RKO (cell line): Measurements from ENCODE around the gene GLG1.
A peak's percentile ranks its signal among the peaks of the same experiment; 100 is the strongest.
"Not testable (repeated sequence)": the region's sequence is repeated elsewhere in the genome, so short reads cannot be mapped to it uniquely, and the experiment has no call there.

Source experiments
- DNase-seq: peaks from one replicate; pipeline ENCODE4 v3.0.0-alpha.2; 2016; ENCODE audit warnings: low spot score

The GLG1 gene

GRCh38 chr16:74443624-74444346, 163.1 kb downstream of the GLG1 start:
- not testable (repeated sequence) for DNase-seq

- no peak for DNase-seq
Observed at GRCh38 chr16:74439685-74440084, 167.2 kb downstream of the GLG1 start.

GRCh38 chr16:74438492-74438979, 168.4 kb downstream of the GLG1 start:
- DNase-seq, result no peak

- no peak for DNase-seq
Observed at GRCh38 chr16:74431516-74431915, 175.4 kb downstream of the GLG1 start.

- DNase-seq, result peak; percentile 47
Observed at GRCh38 chr16:74430036-74430712, 176.7 kb downstream of the GLG1 start.

GRCh38 chr16:74428493-74428892, 178.4 kb downstream of the GLG1 start:
- not testable (repeated sequence) for DNase-seq

- DNase-seq, result not testable (repeated sequence)
Observed at GRCh38 chr16:74425751-74426150, 181.2 kb downstream of the GLG1 start.

- not testable (repeated sequence) for DNase-seq
Observed at GRCh38 chr16:74423721-74424120, 183.2 kb downstream of the GLG1 start.

- DNase-seq, result not testable (repeated sequence)
Observed at GRCh38 chr16:74422086-74422485, 184.8 kb downstream of the GLG1 start.

- DNase-seq, result not testable (repeated sequence)
Observed at GRCh38 chr16:74421482-74421785, 185.5 kb downstream of the GLG1 start.

- not testable (repeated sequence) for DNase-seq
Observed at GRCh38 chr16:74420612-74421481, 186.1 kb downstream of the GLG1 start, which contains the start of gene CLEC18B. TSS of gene CLEC18B (minus strand) at chr16:74421478. CDS start at chr16:74421270, 208 bp downstream.

- not testable (repeated sequence) for DNase-seq
Observed at GRCh38 chr16:74419811-74420210, 187.1 kb downstream of the GLG1 start.

GRCh38 chr16:74417897-74418296, 189.0 kb downstream of the GLG1 start:
- not testable (repeated sequence) for DNase-seq

- not testable (repeated sequence) for DNase-seq
Observed at GRCh38 chr16:74413920-74414319, 193.0 kb downstream of the GLG1 start.

- not testable (repeated sequence) for DNase-seq
Observed at GRCh38 chr16:74413485-74413884, 193.4 kb downstream of the GLG1 start.

- not testable (repeated sequence) for DNase-seq
Observed at GRCh38 chr16:74412775-74413390, 194.0 kb downstream of the GLG1 start.

GRCh38 chr16:74412138-74412774, 194.7 kb downstream of the GLG1 start:
- DNase-seq, result not testable (repeated sequence)

- not testable (repeated sequence) for DNase-seq
Observed at GRCh38 chr16:74410981-74411380, 195.9 kb downstream of the GLG1 start.

- DNase-seq, result not testable (repeated sequence)
Observed at GRCh38 chr16:74410057-74410957, 196.6 kb downstream of the GLG1 start.
